ENCODE measurements around the gene GRAMD1A.

GRCh38 chr19:34975056-34975455 lies 25.1 kb upstream of the GRAMD1A start:
- TF ChIP-seq, protein P1, sequence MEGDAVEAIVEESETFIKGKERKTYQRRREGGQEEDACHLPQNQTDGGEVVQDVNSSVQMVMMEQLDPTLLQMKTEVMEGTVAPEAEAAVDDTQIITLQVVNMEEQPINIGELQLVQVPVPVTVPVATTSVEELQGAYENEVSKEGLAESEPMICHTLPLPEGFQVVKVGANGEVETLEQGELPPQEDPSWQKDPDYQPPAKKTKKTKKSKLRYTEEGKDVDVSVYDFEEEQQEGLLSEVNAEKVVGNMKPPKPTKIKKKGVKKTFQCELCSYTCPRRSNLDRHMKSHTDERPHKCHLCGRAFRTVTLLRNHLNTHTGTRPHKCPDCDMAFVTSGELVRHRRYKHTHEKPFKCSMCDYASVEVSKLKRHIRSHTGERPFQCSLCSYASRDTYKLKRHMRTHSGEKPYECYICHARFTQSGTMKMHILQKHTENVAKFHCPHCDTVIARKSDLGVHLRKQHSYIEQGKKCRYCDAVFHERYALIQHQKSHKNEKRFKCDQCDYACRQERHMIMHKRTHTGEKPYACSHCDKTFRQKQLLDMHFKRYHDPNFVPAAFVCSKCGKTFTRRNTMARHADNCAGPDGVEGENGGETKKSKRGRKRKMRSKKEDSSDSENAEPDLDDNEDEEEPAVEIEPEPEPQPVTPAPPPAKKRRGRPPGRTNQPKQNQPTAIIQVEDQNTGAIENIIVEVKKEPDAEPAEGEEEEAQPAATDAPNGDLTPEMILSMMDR (conservative IDR thresholded peaks at IDR 0.05), result no peak
- TF ChIP-seq EZH2 (IDR thresholded peaks at IDR 0.05; ENCODE audit: low read depth), result no peak

Measured in PC-9 (cell line).